ENCODE measurements around the gene KIAA1755. TPM values are rescaled to one million over a fixed set of nuclear protein-coding genes. Genes with fewer than 3 reads are reported as not detected.

KIAA1755 gene
- polyA plus RNA-seq, 1 of the 3 experiments (the other 2 are of a cell fraction): 0.54 TPM

- Histone ChIP-seq H3K9me3 (no peaks in the 10 kb centered on the region), H3K4me1 (ENCODE audit: control insufficient read depth in 1 of 2, insufficient read depth in 2 of 2, low read depth in 1 of 2, low read length in 1 of 2) (peaks cover 0 to 15% of the 10 kb centered on the region in 2 experiments; a peak in 2 of 4 replicates), H3K4me2 (no peak overlapping the region), H3K4me3 (ENCODE audit: low read depth in 2 of 2, low read length in 1 of 2) (no peak overlapping the region), H3K9me2 (no peaks in the 10 kb centered on the region), H3K79me2 (ENCODE audit: insufficient read depth) (no peaks in the 10 kb centered on the region), H3K9ac (no peak overlapping the region), H3K27me3 (ENCODE audit: insufficient read depth) (no peaks in the 10 kb centered on the region), H3K36me3 (replicated peaks in 1 of 2; ENCODE audit: control insufficient read depth in 1 of 2, insufficient read depth in 2 of 2, low read length in 1 of 2) (no peaks in the 10 kb centered on the region), H3K27ac (ENCODE audit: low read depth in 2 of 2, low read length in 1 of 2) (no peak overlapping the region), H2AFZ (ENCODE audit: low read depth) (no peak overlapping the region), H4K20me1 (ENCODE audit: insufficient read depth) (no peaks in the 10 kb centered on the region), H3F3A (replicated peaks; ENCODE audit: insufficient read depth) (peaks cover 8% of the 10 kb centered on the region)
- ChIA-PET CTCF (interaction anchor here (1.0 to 16.4 kb wide), 5 partner anchors 10 to 628 kb away, joined by 3 to 148 read pairs (median 4); no protein-coding TSS in a partner anchor), POLR2A (interaction anchor here (0.7 kb wide), 1 partner anchor 22 kb away, joined by 4 read pairs; no protein-coding TSS in a partner anchor)
- TF ChIP-seq CTCF (IDR thresholded peaks at IDR 0.05): no peak
- no peak for TF ChIP-seq EZH2phosphoT487 (IDR thresholded peaks at IDR 0.05; ENCODE audit: borderline replicate concordance, low read depth)
- no peak for TF ChIP-seq SMC3 (IDR thresholded peaks at IDR 0.05; ENCODE audit: low read depth, low read length)
- TF ChIP-seq TEAD4 (IDR thresholded peaks at IDR 0.05; ENCODE audit: borderline replicate concordance, insufficient read depth): no peak
- TF ChIP-seq RXRA (IDR thresholded peaks at IDR 0.05; ENCODE audit: borderline replicate concordance, low read depth): no peak
- TF ChIP-seq REST (IDR thresholded peaks at IDR 0.05; ENCODE audit: low read depth, low read length): no peak
- TF ChIP-seq JUND (IDR thresholded peaks at IDR 0.05): no peak
- TF ChIP-seq TCF12 (IDR thresholded peaks at IDR 0.05): no peak
- DNase-seq: no peak
- 95% methylated on average over 7 of the region's 9 CpGs for WGBS (ENCODE audit: low lambda C conversion rate)
Observed at GRCh38 chr20:38192323-38192885, 68.1 kb downstream of the KIAA1755 start.

GRCh38 chr20:38191654-38192053 lies 68.9 kb downstream of the KIAA1755 start:
- CTCF ChIA-PET: interaction anchor here (0.7 to 16.4 kb wide), 5 partner anchors 21 to 627 kb away, joined by 3 to 148 read pairs (median 4); no protein-coding TSS in a partner anchor
- POLR2A ChIA-PET: interaction anchor here (0.7 kb wide), 1 partner anchor 21 kb away, joined by 4 read pairs; no protein-coding TSS in a partner anchor
- Histone ChIP-seq H3K9me2 (no peaks in the 10 kb centered on the region), H3K79me2 (ENCODE audit: insufficient read depth) (no peaks in the 10 kb centered on the region), H3K36me3 (replicated peaks in 1 of 2; ENCODE audit: control insufficient read depth in 1 of 2, insufficient read depth in 2 of 2, low read length in 1 of 2) (no peaks in the 10 kb centered on the region), H2AFZ (ENCODE audit: low read depth) (no peak overlapping the region), H3K4me2 (no peak overlapping the region), H3K27ac (ENCODE audit: low read depth in 2 of 2, low read length in 1 of 2) (no peak overlapping the region), H4K20me1 (ENCODE audit: insufficient read depth) (no peaks in the 10 kb centered on the region), H3K4me1 (ENCODE audit: control insufficient read depth in 1 of 2, insufficient read depth in 2 of 2, low read depth in 1 of 2, low read length in 1 of 2) (peaks cover 0 to 15% of the 10 kb centered on the region in 2 experiments; a peak in 2 of 4 replicates), H3K4me3 (ENCODE audit: low read depth in 2 of 2, low read length in 1 of 2) (no peak overlapping the region), H3K9ac (no peak overlapping the region), H3K27me3 (ENCODE audit: insufficient read depth) (no peaks in the 10 kb centered on the region), H3F3A (replicated peaks; ENCODE audit: insufficient read depth) (peaks cover 8% of the 10 kb centered on the region), H3K9me3 (no peaks in the 10 kb centered on the region)
- TF ChIP-seq GATA2 (CRISPR knock-in tag; IDR thresholded peaks at IDR 0.05) (no peak), RAD21 (IDR thresholded peaks at IDR 0.05; ENCODE audit: low read length) (no peak), EP300 (IDR thresholded peaks at IDR 0.05; ENCODE audit: borderline replicate concordance in 1 of 2, low read depth in 1 of 2, low read length in 1 of 2) (no peak), TAF1 (IDR thresholded peaks at IDR 0.05; ENCODE audit: borderline replicate concordance, low read depth, low read length) (no peak), FOXM1 (IDR thresholded peaks at IDR 0.05; ENCODE audit: low read depth) (no peak), ZBTB33 (IDR thresholded peaks at IDR 0.05; ENCODE audit: borderline replicate concordance, low read depth) (no peak), ELF1 (IDR thresholded peaks at IDR 0.05) (no peak), USF2 (IDR thresholded peaks at IDR 0.05; ENCODE audit: borderline replicate concordance, low read depth, low read length) (no peak), RFX5 (IDR thresholded peaks at IDR 0.05; ENCODE audit: low read length) (no peak), SIN3A (IDR thresholded peaks at IDR 0.05; ENCODE audit: borderline replicate concordance, low read depth, low read length) (no peak), TCF12 (IDR thresholded peaks at IDR 0.05) (no peak), NRF1 (IDR thresholded peaks at IDR 0.05; ENCODE audit: low read depth, low read length) (no peak)
- 92% methylated on average over 5 of the region's 5 CpGs for WGBS (ENCODE audit: low lambda C conversion rate)
- no peak for DNase-seq

Measured in SK-N-SH (cell line).